CMK (cell line): ENCODE data around the gene CPZ.

Experiments used
- DNase-seq: peaks from one replicate; pipeline ENCODE4 v3.0.0-alpha.2; 2010; ENCODE audit warnings: low read depth

Gene CPZ

GRCh38 chr4:8595237-8596087 lies 2.9 kb downstream of the CPZ start:
- DNase-seq: no peak

GRCh38 chr4:8596891-8597290 lies 4.3 kb downstream of the CPZ start:
- DNase-seq: no peak

DNA sequence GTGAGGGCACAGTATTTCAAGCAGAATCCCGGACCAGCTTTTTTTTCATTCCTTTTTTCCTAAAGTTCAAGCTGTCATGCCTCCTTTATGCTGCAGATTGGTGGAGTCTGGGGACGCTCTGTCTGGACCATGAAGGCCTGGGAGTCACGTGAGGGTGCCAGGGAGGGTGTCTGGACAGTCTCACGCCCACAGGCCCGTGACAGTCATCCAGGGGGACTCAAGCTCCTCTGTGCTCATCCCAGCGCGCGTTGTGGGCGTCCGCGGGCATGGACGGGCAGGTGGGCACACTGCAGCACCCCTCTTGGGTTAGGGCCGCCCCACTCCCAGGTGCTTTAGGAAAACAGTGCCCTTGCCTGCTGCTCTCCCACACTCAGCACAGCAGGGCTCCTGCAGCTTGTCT lies 4.8 kb downstream of the CPZ start:
- no peak for DNase-seq

DNA sequence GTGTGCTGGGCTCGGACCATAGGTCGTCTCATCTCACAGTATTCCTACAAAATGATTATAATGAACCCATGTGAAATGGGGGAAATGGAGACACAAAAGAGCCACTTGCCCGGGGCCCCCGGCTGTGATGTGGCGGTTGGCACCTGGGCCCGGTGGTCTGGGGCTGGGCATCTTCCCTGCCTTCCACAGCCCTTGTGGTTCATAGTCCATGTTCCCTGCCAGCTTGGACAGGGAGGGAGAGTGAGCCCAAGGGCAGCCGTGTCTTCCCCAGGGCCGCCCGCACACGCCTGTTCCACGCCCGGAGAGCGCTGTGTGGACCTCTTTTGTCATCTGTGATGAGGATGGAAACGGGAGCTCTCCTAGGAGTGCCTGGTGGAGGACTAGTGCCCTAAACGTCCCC lies 5.2 kb downstream of the CPZ start:
- no peak for DNase-seq

GRCh38 chr4:8598391-8599090 lies 6.0 kb downstream of the CPZ start:
- no peak for DNase-seq

DNA sequence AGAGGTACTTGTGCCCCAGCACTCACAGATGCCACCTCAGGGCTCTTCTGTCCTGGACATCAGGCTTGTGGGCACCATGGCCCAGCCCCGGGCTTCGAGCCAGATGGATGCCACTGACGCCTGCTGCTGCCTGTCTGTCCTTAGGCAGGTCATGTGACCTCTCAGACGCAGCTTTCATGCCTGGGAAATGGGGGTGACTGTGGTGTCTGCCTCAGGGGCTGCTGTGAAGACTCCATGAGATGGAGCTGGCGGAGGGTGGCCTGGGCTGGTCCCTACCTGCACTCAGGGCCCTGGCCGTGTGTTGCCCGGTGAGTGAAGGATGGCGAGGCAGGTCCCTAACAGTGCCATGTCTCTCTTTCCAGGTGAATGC lies 6.5 kb downstream of the CPZ start:
- no peak for DNase-seq

DNA sequence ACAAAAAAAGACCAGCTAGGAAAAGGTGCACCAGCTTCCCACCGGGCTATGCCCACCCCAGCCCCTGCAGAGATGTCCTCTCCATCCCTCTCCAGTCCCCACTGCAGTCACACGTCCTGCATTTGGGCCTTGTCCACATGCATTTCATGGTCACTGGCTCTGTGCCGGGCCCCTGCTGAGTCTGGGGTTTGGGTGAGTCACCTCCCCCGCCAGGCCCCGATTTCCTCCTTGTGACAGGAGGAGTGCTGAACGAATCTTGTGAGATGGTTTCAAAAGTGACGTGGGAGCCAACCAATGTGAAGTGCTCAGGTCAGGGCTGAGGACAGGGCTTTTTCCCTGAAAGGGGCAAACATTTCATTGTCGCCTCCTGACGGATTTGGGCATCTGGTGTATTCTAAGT lies 7.1 kb downstream of the CPZ start:
- no peak for DNase-seq

GRCh38 chr4:8600266-8600665 lies 7.7 kb downstream of the CPZ start:
- DNase-seq: no peak

GRCh38 chr4:8600686-8601085 lies 8.1 kb downstream of the CPZ start:
- no peak for DNase-seq

GRCh38 chr4:8601086-8601485 lies 8.5 kb downstream of the CPZ start:
- no peak for DNase-seq

- no peak for DNase-seq
Observed at GRCh38 chr4:8601556-8601955, 9.0 kb downstream of the CPZ start.

DNA sequence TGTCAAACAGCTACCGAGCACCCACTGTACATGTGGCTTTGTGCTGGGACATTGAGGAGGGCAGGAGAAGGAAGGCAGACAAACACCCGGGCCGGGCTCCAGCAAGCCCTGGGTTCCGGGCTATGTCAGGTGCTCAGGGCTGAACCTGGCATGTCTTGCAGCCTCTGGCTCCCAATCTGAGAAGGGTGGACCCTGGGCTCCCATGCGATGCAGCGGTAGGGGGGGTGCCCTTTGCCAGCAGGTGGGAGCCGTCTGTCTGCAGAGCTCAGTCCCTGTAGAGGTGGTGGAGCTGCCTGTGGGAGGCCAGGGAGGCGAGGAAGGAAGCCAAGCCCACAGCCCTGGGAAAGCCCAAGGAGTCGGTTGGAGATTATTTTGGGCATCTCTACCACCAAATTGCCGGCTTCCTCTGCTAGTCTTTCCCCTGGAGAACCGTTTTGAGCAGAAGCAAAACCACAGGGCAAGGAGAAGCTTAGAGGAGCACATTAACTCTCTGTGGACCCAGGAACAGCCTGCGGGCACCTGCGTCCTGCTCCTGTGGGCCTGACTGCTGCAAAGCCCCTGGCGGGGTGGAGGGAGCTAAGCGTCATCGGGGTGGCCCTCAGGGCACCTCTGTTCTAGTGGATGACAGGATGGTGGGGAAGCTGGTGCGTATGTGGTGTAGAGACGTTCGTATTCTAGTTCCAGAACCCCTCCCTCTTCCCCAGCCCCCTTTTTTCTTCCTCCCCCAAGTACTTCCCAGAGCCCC lies 10.3 kb downstream of the CPZ start:
- DNase-seq: no peak

DNA sequence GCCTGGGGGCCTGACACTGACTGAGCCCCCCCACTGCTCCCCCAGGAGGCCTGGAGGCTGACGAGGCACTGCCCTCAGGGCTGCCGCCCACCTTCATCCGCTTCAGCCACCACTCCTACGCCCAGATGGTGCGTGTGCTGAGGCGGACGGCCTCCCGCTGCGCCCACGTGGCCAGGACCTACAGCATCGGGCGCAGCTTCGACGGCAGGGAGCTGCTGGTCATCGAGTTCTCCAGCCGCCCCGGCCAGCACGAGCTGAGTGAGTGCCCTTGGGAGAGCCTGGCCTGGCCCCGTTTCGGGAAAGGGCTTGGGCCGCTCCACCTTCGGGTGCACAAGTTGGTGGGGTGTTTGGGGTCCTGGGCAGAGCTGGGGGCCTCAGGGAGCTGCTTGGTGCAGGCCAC lies 11.4 kb downstream of the CPZ start:
- no peak for DNase-seq

GRCh38 chr4:8605289-8605688 lies 12.7 kb downstream of the CPZ start:
- no peak for DNase-seq

DNA sequence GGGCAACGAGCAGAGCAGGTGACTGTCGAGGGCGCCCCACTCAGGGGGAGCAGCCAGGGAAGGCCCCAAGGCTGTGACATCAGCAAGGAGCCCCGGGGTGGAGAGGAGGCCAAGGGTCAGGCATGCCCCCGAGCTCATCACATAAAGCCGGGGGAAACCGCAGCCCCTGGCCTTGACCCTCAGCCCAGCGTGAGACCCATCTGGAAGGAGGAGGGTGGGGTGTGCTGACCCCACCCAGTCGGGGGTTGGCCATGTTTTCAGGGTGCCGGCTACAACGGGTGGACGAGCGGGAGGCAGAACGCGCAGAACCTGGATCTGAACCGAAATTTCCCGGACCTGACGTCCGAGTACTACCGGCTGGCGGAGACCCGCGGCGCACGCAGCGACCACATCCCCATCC lies 13.9 kb downstream of the CPZ start:
- DNase-seq: no peak

DNA sequence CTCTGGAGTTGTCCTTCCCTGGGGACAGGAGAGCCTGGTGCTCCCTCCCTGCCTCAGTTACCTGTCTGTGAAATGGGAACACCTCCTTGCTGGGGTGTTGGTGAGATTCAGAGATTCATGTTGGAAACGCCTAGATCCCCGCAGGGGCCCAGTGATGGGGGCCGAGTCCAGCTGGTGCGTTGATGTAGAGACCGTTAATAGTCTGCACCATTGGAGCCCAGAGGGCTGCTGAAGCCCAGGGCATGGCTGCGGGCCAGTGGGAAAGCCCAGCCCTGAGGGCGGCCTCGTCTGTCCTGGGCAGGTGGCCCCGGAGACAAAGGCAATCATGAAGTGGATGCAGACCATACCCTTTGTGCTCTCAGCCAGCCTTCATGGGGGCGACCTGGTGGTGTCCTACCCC lies 14.4 kb downstream of the CPZ start:
- no peak for DNase-seq

- no peak for DNase-seq
Observed at GRCh38 chr4:8607603-8608481, 15.3 kb downstream of the CPZ start.

DNA sequence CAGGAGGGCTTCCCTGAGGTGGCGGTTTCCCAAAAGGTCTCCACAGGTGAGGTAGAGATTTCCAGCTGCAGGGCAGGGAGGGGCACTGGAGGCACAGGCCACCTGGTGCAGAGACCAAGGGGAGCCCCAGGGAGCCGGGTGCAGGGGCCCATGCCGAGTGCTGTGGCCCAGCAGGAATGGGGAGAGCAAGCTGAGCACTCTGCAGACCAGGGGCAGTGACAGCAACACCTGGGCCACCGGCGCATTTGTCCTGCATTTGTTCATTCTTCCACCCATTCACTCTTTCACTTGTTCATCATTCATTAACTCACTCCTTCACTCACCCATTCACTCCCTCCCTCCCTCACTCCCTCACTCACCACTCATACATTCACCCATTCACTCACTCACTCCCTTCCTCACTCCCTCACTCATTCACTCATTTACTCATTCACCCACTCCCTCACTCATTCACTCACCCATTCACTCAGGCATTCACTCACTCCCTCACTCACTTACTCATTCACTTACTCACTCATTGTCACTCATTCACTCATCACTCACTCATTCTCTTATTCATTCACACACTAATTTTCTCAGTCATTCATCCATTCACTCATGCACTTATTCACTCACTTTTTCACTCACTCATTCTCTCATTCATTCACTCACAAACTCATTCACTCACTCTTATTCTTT lies 16.3 kb downstream of the CPZ start:
- DNase-seq: no peak

GRCh38 chr4:8609406-8609805 lies 16.8 kb downstream of the CPZ start:
- DNase-seq: no peak

GRCh38 chr4:8609824-8610350 lies 17.3 kb downstream of the CPZ start:
- no peak for DNase-seq
